ENCODE data around the gene BMP7. TPM values are rescaled to one million over a fixed set of nuclear protein-coding genes. Genes with fewer than 3 reads are reported as not detected.
A peak's percentile ranks its signal among the peaks of the same experiment; 100 is the strongest.
"Not testable (repeated sequence)": the region's sequence is repeated elsewhere in the genome, so short reads cannot be mapped to it uniquely, and the experiment has no call there.

Gene BMP7
- total RNA-seq, 1 donor from 2014 or later, result 23.0 TPM

DNA sequence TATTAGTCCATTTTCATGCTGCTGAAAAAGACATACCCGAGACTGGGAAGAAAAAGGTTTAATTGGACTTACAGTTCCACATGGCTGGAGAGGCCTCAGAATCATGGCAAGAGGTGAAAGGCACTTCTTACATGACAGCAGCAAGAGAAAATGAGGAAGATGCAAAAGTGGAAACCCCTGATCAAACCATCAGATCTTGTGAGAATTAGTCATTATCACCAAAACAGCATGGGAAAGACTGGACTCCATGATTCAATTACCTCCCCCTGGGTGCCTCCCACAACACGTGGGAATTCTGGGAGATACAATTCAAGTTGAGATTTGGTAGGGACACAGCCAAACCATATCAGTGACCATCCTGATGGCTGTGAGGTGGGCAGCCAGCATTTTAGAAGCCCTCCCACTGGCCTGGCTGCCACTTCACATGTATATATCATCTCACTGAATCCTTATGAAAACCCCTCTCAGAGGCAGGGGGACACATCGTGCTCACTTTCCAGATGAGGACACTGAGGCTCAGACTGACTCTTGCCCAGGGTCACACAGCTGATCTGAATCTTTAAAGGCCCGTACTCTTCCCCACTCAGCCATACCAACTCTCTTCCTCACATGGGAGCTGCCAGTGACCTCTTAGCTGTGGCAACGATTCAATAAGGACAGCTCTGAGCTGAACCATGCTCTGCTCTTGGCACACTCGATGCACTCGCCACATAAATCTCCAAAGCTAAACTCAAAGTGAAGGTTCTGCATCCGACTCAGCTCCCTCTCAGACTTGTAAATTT is 25.7 kb downstream of the BMP7 start:
- TF ChIP-seq, protein P1, sequence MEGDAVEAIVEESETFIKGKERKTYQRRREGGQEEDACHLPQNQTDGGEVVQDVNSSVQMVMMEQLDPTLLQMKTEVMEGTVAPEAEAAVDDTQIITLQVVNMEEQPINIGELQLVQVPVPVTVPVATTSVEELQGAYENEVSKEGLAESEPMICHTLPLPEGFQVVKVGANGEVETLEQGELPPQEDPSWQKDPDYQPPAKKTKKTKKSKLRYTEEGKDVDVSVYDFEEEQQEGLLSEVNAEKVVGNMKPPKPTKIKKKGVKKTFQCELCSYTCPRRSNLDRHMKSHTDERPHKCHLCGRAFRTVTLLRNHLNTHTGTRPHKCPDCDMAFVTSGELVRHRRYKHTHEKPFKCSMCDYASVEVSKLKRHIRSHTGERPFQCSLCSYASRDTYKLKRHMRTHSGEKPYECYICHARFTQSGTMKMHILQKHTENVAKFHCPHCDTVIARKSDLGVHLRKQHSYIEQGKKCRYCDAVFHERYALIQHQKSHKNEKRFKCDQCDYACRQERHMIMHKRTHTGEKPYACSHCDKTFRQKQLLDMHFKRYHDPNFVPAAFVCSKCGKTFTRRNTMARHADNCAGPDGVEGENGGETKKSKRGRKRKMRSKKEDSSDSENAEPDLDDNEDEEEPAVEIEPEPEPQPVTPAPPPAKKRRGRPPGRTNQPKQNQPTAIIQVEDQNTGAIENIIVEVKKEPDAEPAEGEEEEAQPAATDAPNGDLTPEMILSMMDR (IDR thresholded peaks at IDR 0.05; ENCODE audit: unreplicated experiment), result no peak
- Mint-ChIP-seq H3K27ac (no peak overlapping the region), H3K36me3 (peaks cover 11% of the 10 kb centered on the region), H3K4me3 (no peak overlapping the region), H3K4me1 (peaks cover 21% of the 10 kb centered on the region), H3K27me3 (ENCODE audit: low read depth) (no peaks in the 10 kb centered on the region), H3K9me3 (peaks cover 12% of the 10 kb centered on the region)
- DNase-seq (ENCODE audit: low spot score in 2 of 2, unreplicated experiment in 2 of 2), result no peak

DNA sequence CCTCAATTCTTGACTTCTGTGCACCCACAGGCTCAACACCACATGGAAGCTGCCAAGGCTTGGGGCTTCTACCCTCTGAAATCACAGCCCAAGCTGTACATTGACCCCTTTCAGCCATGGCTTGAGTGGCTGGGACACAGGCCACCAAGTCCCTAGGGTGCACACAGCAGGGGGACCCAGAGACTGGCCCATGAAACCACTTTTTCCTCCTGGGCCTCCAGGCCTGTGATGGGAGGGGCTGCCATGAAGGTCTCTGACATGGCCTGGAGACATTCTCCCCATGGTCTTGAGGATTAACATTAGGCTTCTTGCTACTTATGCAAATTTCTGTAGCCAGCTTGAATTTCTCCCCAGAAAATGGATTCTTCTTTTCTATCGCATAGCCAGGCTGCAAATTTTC is 26.7 kb downstream of the BMP7 start:
- H3K27ac Mint-ChIP-seq; H3K27me3 Mint-ChIP-seq (ENCODE audit: low read depth); DNase-seq (ENCODE audit: low spot score in 2 of 2, unreplicated experiment in 2 of 2); H3K4me3 Mint-ChIP-seq: not testable (repeated sequence)
- H3K9me3 Mint-ChIP-seq, result peaks cover 12% of the 10 kb centered on the region
- H3K4me1 Mint-ChIP-seq, result peaks cover 26% of the 10 kb centered on the region
- H3K36me3 Mint-ChIP-seq, result peaks cover 11% of the 10 kb centered on the region

DNA sequence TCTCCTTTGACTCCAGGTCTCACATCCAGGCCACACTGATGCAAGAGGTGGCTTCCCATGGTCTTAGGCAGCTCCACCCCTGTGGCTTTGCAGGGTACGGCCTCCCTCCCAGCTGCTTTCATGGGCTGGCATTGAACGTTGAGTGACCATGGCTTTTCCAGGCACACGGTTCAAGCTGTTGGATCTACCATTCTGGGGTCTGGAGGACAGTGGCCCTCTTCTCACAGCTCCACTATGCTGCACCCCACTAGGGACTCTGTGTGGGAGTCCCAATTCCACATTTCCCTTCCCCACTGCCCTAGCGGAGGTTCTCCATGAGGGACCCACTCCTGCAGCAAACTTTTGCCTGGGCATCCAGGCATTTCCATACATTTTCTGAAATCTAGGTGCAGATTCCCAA is 27.1 kb downstream of the BMP7 start:
- H3K27me3 Mint-ChIP-seq (ENCODE audit: low read depth); H3K4me3 Mint-ChIP-seq; DNase-seq (ENCODE audit: low spot score in 2 of 2, unreplicated experiment in 2 of 2); H3K27ac Mint-ChIP-seq: not testable (repeated sequence)
- Mint-ChIP-seq H3K9me3 (peaks cover 12% of the 10 kb centered on the region), H3K4me1 (peaks cover 28% of the 10 kb centered on the region), H3K36me3 (peaks cover 11% of the 10 kb centered on the region)

DNA sequence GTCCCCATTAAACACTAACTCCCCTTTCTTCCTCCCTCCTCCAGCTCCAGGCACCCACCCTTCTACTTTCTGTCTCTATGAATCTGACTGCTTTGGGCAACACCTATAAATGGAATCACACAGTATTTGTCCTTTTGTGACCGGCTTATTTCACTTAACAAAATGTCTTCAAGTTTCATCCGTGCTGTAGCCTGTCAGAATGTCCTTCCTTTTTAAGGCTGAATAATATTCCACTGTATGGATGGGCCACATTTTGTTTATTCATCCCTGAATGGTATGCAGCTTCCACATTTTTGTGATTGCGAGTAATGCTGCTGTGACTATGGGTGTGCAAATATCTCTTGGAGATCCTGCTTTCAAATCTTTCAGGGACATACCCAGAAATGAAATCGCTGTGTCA is 28.4 kb downstream of the BMP7 start:
- H3K27me3 Mint-ChIP-seq (ENCODE audit: low read depth), result no peaks in the 10 kb centered on the region

DNA sequence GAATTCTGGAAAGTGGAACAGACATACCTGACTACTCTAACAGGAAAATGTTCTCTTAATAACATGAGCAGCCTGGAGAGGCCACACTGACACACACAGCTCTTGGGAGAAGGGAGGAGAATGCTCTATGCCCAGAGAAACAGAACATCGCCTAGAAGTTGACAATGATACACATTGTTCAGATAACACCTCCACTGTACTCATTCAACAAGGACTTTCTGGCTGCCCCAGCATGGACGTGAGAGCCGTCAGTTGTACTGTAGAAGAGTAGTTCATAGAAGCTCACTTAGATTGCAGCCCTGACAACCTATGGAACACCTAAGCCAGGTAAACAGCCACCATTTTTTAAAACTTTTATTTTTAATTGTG is 28.9 kb downstream of the BMP7 start:
- Mint-ChIP-seq H3K27ac (peak overlapping the region; percentile 52), H3K9me3 (peaks cover 12% of the 10 kb centered on the region), H3K36me3 (peaks cover 11% of the 10 kb centered on the region), H3K4me3 (no peak overlapping the region), H3K27me3 (ENCODE audit: low read depth) (no peaks in the 10 kb centered on the region), H3K4me1 (peaks cover 22% of the 10 kb centered on the region)
- TF ChIP-seq, protein P1 (IDR thresholded peaks at IDR 0.05; ENCODE audit: unreplicated experiment), result no peak
- DNase-seq (ENCODE audit: low spot score in 2 of 2, unreplicated experiment in 2 of 2), result no peak

More for the DNA sequence above, 28.4 kb downstream of the BMP7 start:
- no peak for DNase-seq (ENCODE audit: low spot score in 2 of 2, unreplicated experiment in 2 of 2)
- Mint-ChIP-seq H3K27ac (no peak overlapping the region), H3K36me3 (peaks cover 11% of the 10 kb centered on the region), H3K4me1 (peaks cover 22% of the 10 kb centered on the region), H3K9me3 (peaks cover 12% of the 10 kb centered on the region), H3K4me3 (no peak overlapping the region)
- TF ChIP-seq, protein P1 (IDR thresholded peaks at IDR 0.05; ENCODE audit: unreplicated experiment), result no peak

DNA sequence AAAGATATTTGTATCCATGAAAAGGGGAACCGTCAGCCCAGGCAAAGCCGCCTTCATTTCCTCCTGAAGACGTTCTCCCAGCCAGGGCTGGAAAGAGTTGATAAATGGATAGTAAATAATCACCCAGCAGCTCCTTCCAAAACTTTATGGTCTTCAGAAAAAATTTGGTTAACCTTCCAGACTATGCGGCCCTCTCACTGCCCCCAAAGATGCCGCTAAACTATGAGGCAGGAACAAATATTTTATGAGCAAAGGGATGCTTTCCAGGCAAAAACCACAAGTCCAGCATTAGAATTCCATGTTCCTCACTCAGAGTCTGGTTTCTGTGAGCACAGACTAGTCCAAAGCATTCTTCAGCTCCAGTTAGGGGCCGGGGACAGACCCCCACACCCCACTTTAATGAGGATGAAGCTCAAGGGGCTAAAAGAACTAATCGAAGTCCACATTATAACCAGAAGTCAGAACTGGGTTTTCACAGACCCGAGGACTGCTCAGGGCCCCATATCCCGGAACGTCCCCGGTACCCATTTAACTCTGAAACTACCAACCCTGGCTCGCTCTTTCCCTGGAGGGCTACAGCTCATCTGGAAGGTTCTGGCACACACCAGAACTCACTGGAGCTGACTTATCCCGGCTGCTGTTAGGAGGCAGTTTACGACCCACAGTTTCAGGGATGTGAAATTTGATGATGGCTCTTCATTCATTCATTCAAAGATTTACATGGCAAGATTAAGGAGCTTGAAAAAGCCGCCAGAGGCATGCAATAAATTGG is 29.4 kb downstream of the BMP7 start:
- no peaks in the 10 kb centered on the region for H3K27me3 Mint-ChIP-seq (ENCODE audit: low read depth)
- H3K27ac Mint-ChIP-seq, result peak overlapping the region; percentile 52
- H3K9me3 Mint-ChIP-seq, result peaks cover 12% of the 10 kb centered on the region
- H3K4me3 Mint-ChIP-seq, result no peak overlapping the region
- peaks cover 11% of the 10 kb centered on the region for H3K36me3 Mint-ChIP-seq
- H3K4me1 Mint-ChIP-seq, result peaks cover 22% of the 10 kb centered on the region
- no peak for DNase-seq (ENCODE audit: low spot score in 2 of 2, unreplicated experiment in 2 of 2)
- TF ChIP-seq, protein P1 (IDR thresholded peaks at IDR 0.05; ENCODE audit: unreplicated experiment), result no peak
